Medulla oblongata (tissue), 1 donor: ENCODE measurements around the gene ELMO1.
"Not testable (repeated sequence)": the region's sequence is repeated elsewhere in the genome, so short reads cannot be mapped to it uniquely, and the experiment has no call there.

Experiments used
- DNase-seq: peaks from one replicate; pipeline ENCODE4 v3.0.0-alpha.2; 2015; ENCODE audit errors: extremely low spot score

Gene ELMO1

GRCh38 chr7:37191797-37192196 lies 256.9 kb downstream of the ELMO1 start:
- DNase-seq: no peak

- no peak for DNase-seq
Measured at GRCh38 chr7:37187179-37187578, 261.5 kb downstream of the ELMO1 start.

GRCh38 chr7:37186753-37187152 lies 261.9 kb downstream of the ELMO1 start:
- DNase-seq: no peak

- DNase-seq: no peak
Measured at GRCh38 chr7:37181550-37181932, 267.1 kb downstream of the ELMO1 start.

- DNase-seq: no peak
Measured at GRCh38 chr7:37180828-37181549, 267.7 kb downstream of the ELMO1 start.

GRCh38 chr7:37176079-37176478 lies 272.6 kb downstream of the ELMO1 start:
- DNase-seq: no peak

GRCh38 chr7:37174460-37174859 lies 274.2 kb downstream of the ELMO1 start:
- no peak for DNase-seq

- no peak for DNase-seq
Measured at GRCh38 chr7:37173670-37174069, 275.0 kb downstream of the ELMO1 start.

GRCh38 chr7:37162106-37162505 lies 286.6 kb downstream of the ELMO1 start:
- no peak for DNase-seq

- no peak for DNase-seq
Measured at GRCh38 chr7:37160656-37161055, 288.0 kb downstream of the ELMO1 start.

- DNase-seq: no peak
Measured at GRCh38 chr7:37153376-37153775, 295.3 kb downstream of the ELMO1 start.

GRCh38 chr7:37151741-37152413 lies 296.8 kb downstream of the ELMO1 start:
- no peak for DNase-seq

GRCh38 chr7:37150856-37151255 lies 297.8 kb downstream of the ELMO1 start:
- no peak for DNase-seq

GRCh38 chr7:37150180-37150579 lies 298.5 kb downstream of the ELMO1 start:
- no peak for DNase-seq

GRCh38 chr7:37149773-37150124 lies 298.9 kb downstream of the ELMO1 start:
- no peak for DNase-seq

GRCh38 chr7:37149051-37149772 lies 299.5 kb downstream of the ELMO1 start:
- no peak for DNase-seq

- no peak for DNase-seq
Measured at GRCh38 chr7:37145682-37146081, 303.0 kb downstream of the ELMO1 start.

GRCh38 chr7:37144423-37144822 lies 304.2 kb downstream of the ELMO1 start:
- no peak for DNase-seq

- DNase-seq: no peak
Measured at GRCh38 chr7:37142958-37143357, 305.7 kb downstream of the ELMO1 start.

- DNase-seq: no peak
Measured at GRCh38 chr7:37141742-37142141, 306.9 kb downstream of the ELMO1 start.

- not testable (repeated sequence) for DNase-seq
Measured at GRCh38 chr7:37133902-37134301, 314.8 kb downstream of the ELMO1 start.

- DNase-seq: no peak
Measured at GRCh38 chr7:37131855-37132254, 316.8 kb downstream of the ELMO1 start.

GRCh38 chr7:37129035-37129425 lies 319.6 kb downstream of the ELMO1 start:
- no peak for DNase-seq
